ENCODE measurements around the gene PLCXD1.
A peak's percentile ranks its signal among the peaks of the same experiment; 100 is the strongest.

Gene PLCXD1

DNA sequence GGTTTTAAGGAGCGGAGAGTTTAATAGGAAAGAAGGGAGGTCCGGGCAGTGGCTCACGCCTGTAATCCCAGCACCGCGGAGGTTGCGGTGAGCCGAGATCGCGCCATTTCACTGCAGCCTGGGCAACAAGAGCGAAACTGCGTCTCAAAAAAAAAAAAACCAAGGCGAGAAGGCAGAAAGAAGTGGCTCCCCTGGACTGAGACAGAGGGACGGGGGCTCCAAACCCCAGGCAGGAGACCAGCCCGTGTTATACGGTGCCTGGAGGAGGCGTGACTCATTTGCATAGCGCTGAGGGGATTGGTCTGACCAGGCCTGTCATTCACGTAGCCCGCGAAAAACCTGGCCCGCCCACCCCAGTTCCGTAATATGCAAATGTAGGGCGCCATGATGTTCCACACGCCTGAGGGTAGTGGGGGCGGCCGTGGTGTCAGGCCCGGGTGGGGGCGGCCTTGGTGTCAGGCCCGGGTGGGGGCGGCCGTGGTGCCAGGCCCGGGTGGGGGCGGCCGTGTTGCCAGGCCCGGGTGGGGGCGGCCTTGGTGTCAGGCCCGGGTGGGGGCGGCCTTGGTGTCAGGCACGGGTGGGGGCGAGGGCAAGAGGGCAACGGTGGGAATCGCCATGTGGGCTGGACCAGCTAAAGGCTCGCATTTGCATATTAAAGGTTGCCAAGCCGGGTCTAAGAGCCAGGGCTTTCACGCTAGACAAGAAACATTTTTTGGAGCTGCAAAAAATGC is 2.1 kb downstream of the PLCXD1 start:
- peak overlapping the region; percentile 54 for H3K4me3 ChIP-seq (ENCODE audit: low read length)
- DNase-seq (ENCODE audit: low read depth) = peak; percentile 91
- TF ChIP-seq, protein P1, sequence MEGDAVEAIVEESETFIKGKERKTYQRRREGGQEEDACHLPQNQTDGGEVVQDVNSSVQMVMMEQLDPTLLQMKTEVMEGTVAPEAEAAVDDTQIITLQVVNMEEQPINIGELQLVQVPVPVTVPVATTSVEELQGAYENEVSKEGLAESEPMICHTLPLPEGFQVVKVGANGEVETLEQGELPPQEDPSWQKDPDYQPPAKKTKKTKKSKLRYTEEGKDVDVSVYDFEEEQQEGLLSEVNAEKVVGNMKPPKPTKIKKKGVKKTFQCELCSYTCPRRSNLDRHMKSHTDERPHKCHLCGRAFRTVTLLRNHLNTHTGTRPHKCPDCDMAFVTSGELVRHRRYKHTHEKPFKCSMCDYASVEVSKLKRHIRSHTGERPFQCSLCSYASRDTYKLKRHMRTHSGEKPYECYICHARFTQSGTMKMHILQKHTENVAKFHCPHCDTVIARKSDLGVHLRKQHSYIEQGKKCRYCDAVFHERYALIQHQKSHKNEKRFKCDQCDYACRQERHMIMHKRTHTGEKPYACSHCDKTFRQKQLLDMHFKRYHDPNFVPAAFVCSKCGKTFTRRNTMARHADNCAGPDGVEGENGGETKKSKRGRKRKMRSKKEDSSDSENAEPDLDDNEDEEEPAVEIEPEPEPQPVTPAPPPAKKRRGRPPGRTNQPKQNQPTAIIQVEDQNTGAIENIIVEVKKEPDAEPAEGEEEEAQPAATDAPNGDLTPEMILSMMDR (IDR thresholded peaks at IDR 0.05; ENCODE audit: insufficient read depth, low read depth, low read length, missing control alignments) = no peak

DNA sequence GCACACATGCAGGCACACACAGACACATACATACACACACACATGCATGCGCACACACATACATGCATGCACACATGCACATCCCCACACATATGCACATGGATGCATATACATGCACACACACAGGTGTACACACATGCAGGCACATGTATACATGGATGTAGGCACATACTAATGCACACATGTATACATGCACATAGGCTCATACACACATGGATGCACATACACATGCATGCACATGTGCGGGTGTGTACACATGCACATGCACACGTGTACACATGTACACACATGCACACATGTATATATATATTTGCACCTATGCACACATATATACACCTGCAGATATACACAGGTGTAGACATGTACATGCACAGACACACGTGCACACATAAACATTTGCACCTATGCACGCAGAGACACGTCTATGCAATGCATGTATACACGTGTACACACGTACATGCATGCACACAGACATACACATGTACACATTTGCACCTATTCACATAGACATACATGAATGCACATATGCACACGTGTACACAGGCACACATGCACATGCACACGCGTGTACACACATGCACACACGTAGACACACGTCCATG is 4.0 kb downstream of the PLCXD1 start:
- no peak overlapping the region for H3K4me3 ChIP-seq (ENCODE audit: low read length)
- DNase-seq (ENCODE audit: low read depth) = no peak
- TF ChIP-seq, protein P1 (IDR thresholded peaks at IDR 0.05; ENCODE audit: insufficient read depth, low read depth, low read length, missing control alignments) = no peak

DNA sequence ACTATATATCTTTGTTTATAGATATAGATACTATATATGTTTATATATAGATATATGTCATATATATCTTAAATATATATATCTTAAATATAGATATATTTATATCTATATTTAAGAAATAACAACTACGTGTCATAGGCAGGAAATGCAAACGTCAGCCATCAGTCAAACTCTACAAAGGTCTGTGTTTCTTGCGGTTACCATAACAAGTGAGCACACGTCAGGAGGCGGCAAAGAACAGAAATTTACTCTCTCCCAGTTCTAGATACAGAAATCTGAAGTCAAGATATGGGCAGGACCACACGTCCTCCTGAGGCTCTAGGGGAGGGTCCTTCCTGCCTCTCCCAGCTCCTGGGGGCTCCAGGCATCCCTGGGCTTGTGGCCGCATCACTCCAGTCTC is 6.5 kb downstream of the PLCXD1 start:
- TF ChIP-seq, protein P1 (IDR thresholded peaks at IDR 0.05; ENCODE audit: insufficient read depth, low read depth, low read length, missing control alignments) = no peak
- peak; percentile 80 for DNase-seq (ENCODE audit: low read depth)
- H3K4me3 ChIP-seq (ENCODE audit: low read length) = no peak overlapping the region

DNA sequence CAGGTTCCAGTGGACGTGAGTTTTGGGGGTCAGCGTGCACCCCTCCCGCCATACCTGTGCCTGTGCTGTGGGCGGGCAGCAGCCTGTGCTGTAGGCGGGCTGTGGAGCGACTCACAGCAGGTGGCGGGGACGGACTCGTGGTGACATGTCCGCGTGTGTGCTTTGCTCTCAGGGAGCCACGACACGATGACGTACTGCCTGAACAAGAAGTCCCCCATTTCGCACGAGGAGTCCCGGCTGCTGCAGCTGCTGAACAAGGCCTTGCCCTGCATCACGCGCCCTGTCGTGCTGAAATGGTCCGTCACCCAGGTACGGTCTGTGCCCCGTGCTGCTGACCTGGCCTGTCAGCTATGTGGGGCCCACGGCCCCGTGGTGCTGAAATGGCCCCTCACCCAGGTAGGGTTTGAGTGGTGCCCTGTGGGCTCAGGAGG is 7.4 kb downstream of the PLCXD1 start:
- DNase-seq (ENCODE audit: low read depth) = no peak
- H3K4me3 ChIP-seq (ENCODE audit: low read length) = no peak overlapping the region
- TF ChIP-seq, protein P1 (IDR thresholded peaks at IDR 0.05; ENCODE audit: insufficient read depth, low read depth, low read length, missing control alignments) = no peak

DNA sequence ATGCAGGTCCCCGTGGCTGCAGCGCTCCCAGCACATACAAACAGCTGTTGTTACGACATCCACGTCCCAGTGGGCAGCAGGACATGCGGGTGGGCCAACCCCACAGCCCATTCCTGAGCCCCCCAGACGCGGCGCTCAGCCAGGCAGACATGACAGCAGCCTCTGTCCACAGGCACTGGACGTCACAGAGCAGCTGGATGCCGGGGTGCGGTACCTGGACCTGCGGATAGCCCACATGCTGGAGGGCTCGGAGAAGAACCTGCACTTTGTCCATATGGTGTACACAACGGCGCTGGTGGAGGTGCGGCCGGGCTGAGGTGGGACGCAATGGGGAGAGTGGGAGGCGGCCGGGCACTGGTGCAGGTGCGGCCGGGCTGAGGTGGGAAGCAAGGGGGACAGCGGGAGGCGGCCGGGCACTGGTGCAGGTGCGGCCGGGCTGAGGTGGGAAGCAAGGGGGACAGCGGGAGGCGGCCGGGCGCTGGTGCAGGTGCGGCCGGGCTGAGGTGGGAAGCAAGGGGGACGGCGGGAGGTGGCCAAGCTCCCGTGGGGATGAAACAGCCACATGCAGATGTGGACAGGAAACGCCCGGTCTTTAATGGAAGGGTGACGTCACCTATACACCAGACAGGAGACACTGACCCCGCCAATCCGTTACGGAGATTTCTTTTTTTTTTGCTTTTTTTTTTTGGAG is 9.4 kb downstream of the PLCXD1 start:
- no peak overlapping the region for H3K4me3 ChIP-seq (ENCODE audit: low read length)
- no peak for DNase-seq (ENCODE audit: low read depth)
- TF ChIP-seq, protein P1 (IDR thresholded peaks at IDR 0.05; ENCODE audit: insufficient read depth, low read depth, low read length, missing control alignments) = no peak

DNA sequence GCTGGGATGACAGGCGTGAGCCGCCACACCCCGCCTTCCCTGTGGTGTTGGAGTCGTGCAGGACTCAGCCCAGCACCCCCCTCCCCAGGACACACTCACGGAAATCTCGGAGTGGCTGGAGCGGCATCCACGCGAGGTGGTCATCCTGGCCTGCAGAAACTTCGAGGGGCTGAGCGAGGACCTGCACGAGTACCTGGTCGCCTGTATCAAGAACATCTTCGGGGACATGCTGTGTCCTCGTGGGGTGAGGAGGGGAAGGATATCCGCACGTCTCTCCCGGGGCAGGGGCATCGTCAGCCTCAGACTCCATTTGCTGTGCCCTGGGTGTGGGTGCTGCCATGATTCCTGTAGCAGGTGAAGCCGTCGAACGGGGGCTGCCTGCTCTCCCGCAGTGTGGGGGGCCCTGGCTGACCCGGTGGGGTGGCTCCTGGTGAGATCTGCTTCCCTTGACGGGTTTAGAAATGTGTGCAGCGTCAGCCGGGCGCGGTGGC is 10.3 kb downstream of the PLCXD1 start:
- no peak overlapping the region for H3K4me3 ChIP-seq (ENCODE audit: low read length)
- DNase-seq (ENCODE audit: low read depth) = no peak
- TF ChIP-seq, protein P1 (IDR thresholded peaks at IDR 0.05; ENCODE audit: insufficient read depth, low read depth, low read length, missing control alignments) = no peak

All from epithelial cell of esophagus (primary cell).